GM12873 (cell line): ENCODE data around the gene LCN9.

Experiments used
- TF ChIP-seq, protein P1 (sequence below): IDR thresholded peaks from 2 replicates; pipeline ENCODE4 v1.5.1; 2012; ENCODE audit warnings: low read depth, mild to moderate bottlenecking, moderate library complexity, low read length, control low read depth; ENCODE audit not compliant: insufficient read depth; ENCODE audit errors: missing control alignments

Gene LCN9

DNA sequence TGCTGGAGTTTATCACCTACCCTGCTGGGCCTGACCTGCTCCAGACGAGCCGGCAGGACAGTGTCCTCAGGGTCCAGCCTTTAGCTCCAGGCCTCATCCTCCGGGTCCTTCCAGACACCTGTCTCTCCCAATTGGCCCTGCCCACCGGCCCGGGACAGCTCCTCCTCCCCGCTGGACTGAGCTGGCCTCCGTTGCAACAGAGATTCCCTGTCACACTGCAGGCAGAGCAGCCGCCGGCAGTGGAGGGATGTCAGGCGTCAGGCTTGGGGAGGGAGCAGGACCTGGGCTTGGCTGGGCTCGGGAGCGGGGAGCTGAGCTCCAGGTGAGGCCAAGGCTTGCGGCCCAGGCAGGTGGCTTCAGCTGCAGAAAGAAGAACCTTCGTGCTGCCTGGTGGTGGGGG is 40.6 kb downstream of the LCN9 start:
- TF ChIP-seq, protein P1, sequence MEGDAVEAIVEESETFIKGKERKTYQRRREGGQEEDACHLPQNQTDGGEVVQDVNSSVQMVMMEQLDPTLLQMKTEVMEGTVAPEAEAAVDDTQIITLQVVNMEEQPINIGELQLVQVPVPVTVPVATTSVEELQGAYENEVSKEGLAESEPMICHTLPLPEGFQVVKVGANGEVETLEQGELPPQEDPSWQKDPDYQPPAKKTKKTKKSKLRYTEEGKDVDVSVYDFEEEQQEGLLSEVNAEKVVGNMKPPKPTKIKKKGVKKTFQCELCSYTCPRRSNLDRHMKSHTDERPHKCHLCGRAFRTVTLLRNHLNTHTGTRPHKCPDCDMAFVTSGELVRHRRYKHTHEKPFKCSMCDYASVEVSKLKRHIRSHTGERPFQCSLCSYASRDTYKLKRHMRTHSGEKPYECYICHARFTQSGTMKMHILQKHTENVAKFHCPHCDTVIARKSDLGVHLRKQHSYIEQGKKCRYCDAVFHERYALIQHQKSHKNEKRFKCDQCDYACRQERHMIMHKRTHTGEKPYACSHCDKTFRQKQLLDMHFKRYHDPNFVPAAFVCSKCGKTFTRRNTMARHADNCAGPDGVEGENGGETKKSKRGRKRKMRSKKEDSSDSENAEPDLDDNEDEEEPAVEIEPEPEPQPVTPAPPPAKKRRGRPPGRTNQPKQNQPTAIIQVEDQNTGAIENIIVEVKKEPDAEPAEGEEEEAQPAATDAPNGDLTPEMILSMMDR = no peak

DNA sequence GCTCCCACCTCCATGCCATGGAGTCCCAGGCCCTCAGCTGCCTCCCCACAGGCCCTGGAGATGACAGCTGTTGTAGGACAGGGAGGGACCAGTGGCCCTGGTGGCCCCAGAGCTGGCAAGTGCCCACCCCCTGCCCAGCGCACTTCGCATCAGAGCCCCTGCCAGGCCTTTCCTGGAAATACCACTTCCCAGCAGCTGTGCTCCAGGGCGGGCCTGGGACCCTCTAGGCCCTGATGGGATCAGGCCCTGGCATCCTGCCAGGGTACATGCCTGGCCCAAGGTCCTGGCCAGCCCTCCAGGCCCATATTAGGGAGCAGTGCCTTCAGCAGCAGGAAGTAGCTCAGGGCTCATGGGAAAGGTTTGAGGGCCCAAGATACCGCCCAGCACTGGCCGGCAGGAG is 41.4 kb downstream of the LCN9 start:
- TF ChIP-seq, protein P1 = no peak

DNA sequence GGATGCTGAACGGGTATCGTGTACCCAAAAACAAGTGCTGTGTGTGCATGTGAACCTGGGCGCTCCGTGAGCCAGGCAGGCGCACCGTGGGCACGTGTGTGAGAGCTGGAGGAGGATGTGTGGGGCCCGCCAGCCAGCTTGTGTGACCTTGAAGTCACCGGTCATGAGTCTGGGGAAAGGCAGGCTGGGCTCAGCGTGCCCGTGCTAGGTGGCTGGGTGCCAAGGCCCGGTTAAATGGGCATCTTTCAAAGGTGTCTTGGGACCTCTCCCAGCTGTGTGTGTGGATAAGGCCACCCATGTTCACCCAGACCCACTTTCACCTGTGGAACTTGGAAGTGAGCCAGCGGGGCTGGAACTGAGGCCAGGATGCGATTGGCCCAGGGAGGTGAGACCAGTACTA is 42.3 kb downstream of the LCN9 start:
- TF ChIP-seq, protein P1 = no peak

DNA sequence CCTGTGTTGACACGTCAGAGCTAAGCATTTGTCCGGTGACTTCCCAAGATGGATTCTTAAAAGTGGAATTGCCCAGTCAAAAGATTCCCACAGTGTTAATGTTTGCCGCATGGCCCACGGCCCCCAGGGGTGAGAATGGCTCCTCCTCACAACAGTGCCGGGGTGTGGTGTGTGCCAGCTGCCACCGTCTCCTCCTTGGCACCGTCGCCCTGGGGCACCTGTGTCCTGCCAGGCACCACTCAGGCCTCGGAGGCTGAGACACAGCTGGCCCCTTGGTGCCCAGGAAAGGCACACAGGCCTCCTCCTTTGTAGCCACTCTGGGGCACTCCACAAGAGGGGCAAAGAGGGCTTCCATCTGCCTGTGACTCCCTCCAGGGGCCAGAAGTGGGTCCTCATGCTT is 43.2 kb downstream of the LCN9 start:
- TF ChIP-seq, protein P1 = no peak

DNA sequence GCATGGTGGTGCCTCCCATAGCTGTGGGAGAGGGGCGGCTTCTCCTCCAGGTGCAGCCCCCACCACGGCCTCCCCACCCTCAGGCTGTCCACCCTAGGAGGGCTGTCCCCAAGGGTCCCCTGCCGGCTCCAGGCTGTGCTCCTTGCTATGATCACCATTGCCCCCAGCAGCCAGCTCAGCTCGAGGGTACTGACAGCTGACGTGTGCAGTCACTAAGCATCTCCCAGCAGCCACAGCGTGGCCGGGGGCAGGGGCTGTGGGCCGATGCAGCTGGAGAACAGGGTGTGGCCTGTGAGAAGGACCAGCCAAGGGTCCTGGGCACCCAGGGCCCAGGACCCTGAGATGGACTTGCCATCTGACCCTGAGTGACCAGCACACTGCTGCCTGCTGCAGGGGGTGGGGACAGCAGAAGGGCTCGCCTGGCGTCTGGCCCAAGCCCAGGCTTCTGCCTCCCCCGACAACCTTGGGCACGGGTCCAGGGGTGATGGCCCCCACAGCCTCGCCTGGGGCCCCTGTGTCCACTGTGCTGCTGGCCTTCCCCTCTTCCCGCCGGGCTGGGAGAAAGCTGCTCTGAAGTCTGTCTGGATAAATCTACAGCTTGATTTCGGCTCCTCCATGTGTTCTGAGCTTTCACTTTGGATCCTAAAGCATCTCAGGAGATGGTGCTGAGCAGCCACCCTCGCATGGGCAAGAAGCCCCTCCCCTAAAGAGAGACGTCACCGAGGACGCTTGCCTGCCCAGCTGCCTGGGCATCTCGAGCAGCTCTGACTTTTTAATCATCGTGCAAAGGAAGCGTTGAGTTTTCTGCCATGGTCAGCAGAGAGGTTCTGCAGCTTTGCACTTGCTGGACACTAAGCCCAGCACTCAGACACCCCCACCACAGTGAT is 44.4 kb downstream of the LCN9 start:
- TF ChIP-seq, protein P1 = no peak

DNA sequence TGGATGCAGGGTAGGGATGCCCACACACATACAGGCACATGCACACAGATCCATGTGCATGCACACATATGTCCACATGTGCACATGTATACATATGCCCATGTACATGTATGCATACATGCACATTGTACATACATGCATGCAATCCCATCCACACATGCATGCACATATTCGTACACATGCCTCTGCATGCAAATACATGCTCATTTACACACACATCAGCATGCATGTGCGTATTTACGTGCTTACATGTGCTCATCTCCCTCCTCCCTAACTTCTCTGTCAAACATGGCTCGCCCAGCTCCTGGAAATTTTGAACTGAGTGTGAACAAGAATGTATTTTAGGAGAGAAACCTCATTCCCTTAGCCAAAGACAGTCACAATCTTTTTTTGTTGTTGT is 45.1 kb downstream of the LCN9 start:
- TF ChIP-seq, protein P1 = no peak

DNA sequence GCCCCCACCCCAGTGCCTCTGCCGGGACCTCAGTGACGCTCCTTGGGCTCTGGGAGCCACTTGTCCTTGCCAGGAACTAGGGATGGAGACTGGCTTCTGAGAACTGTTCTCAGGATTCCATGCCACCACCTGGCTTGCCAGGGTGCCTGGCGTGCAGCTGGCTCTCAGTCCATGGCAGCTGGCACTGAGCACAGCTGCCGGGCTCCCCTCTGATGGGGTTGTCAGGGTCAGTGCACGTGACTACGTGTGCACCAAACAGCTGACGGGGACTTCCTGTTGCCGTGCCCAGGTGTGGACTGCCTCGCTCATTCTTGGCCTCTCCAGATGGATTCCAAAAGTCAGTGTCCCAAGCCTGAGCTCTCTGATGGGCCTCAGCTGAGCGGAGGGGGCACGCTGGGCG is 48.3 kb downstream of the LCN9 start:
- TF ChIP-seq, protein P1 = no peak
